Trophoblast cell (in vitro differentiated cells and primary cell): ENCODE measurements around the gene AP4S1.
A peak's percentile ranks its signal among the peaks of the same experiment; 100 is the strongest.

Experiments
- DNase-seq, 2 donors: peaks; one replicate each; pipeline ENCODE4 v3.0.0-alpha.2; 2016
- H2AFZ ChIP-seq: 2 replicates; pipeline ENCODE4 v1.6.1; 2013; ENCODE audit warnings: low read length, moderate library complexity, mild to moderate bottlenecking; ENCODE audit not compliant: insufficient read depth, poor library complexity
- H2AK5ac ChIP-seq: 2 replicates; pipeline ENCODE4 v1.6.1; 2013; ENCODE audit warnings: mild to moderate bottlenecking, low read length
- H2BK120ac ChIP-seq: 2 replicates; pipeline ENCODE4 v1.6.1; 2013; ENCODE audit warnings: low read length, mild to moderate bottlenecking, moderate library complexity; ENCODE audit not compliant: insufficient read depth, poor library complexity
- H2BK12ac ChIP-seq: 2 replicates; pipeline ENCODE4 v1.6.1; 2013; ENCODE audit warnings: mild to moderate bottlenecking, low read length, moderate library complexity
- H2BK5ac ChIP-seq: 2 replicates; pipeline ENCODE4 v1.6.1; 2013; ENCODE audit warnings: low read length, low read depth, moderate library complexity, mild to moderate bottlenecking; ENCODE audit not compliant: poor library complexity
- H3K14ac ChIP-seq: 2 replicates; pipeline ENCODE4 v1.6.1; 2013; ENCODE audit warnings: mild to moderate bottlenecking, low read length
- H3K18ac ChIP-seq: 2 replicates; pipeline ENCODE4 v1.6.1; 2013; ENCODE audit warnings: mild to moderate bottlenecking, low read length
- H3K23ac ChIP-seq: 2 replicates; pipeline ENCODE4 v1.6.1; 2013; ENCODE audit warnings: low read length
- H3K27ac ChIP-seq: 2 replicates; pipeline ENCODE4 v1.5.1; 2013; ENCODE audit warnings: low read depth, mild to moderate bottlenecking, inconsistent platforms, low read length, moderate library complexity
- H3K27me3 ChIP-seq: 2 replicates; pipeline ENCODE4 v1.6.1; 2013; ENCODE audit warnings: inconsistent platforms, mild to moderate bottlenecking, low read length, moderate library complexity; ENCODE audit not compliant: insufficient read depth
- H3K36me3 ChIP-seq, 2 experiments: 1 replicate in 1 of 2; 2 replicates in 1 of 2; pipeline ENCODE4 v1.6.1; 2013; ENCODE audit warnings: low read length in 2 of 2, mild to moderate bottlenecking in 2 of 2, moderate library complexity in 1 of 2; ENCODE audit not compliant: insufficient read depth in 2 of 2, control insufficient read depth in 1 of 2
- H3K4ac ChIP-seq: 2 replicates; pipeline ENCODE4 v1.6.1; 2013; ENCODE audit warnings: low read depth, mild to moderate bottlenecking, low read length, moderate library complexity
- H3K4me1 ChIP-seq, 2 experiments: 1 replicate in 1 of 2; 2 replicates in 1 of 2; pipeline ENCODE4 v1.6.1; 2013; ENCODE audit warnings: low read length in 2 of 2, mild to moderate bottlenecking in 2 of 2, moderate library complexity in 1 of 2; ENCODE audit not compliant: insufficient read depth in 2 of 2, control insufficient read depth in 1 of 2
- H3K4me2 ChIP-seq: 2 replicates; pipeline ENCODE4 v1.6.1; 2013; ENCODE audit warnings: inconsistent platforms, mild to moderate bottlenecking, low read length, moderate library complexity
- H3K4me3 ChIP-seq: 2 replicates; pipeline ENCODE4 v1.5.1; 2013; ENCODE audit warnings: mild to moderate bottlenecking, low read depth, low read length, inconsistent platforms
- H3K79me1 ChIP-seq: one replicate; pipeline ENCODE4 v1.6.1; 2013; ENCODE audit warnings: low read length
- H3K79me2 ChIP-seq: 2 replicates; pipeline ENCODE4 v1.6.1; 2013; ENCODE audit warnings: low read length, mild to moderate bottlenecking; ENCODE audit not compliant: control insufficient read depth, insufficient read depth, poor library complexity
- H3K9ac ChIP-seq: 2 replicates; pipeline ENCODE4 v1.6.1; 2013; ENCODE audit warnings: mild to moderate bottlenecking, low read length
- H3K9me3 ChIP-seq: 2 replicates; pipeline ENCODE4 v1.6.1; 2013; ENCODE audit warnings: low read depth, mild to moderate bottlenecking, control low read depth, inconsistent platforms, low read length; ENCODE audit not compliant: insufficient read depth
- H4K12ac ChIP-seq: 2 replicates; pipeline ENCODE4 v1.6.1; 2013; ENCODE audit warnings: low read depth, mild to moderate bottlenecking, low read length, moderate library complexity
- H4K8ac ChIP-seq: 2 replicates; pipeline ENCODE4 v1.6.1; 2013; ENCODE audit warnings: low read depth, mild to moderate bottlenecking, low read length, moderate library complexity
- H4K91ac ChIP-seq: one replicate; pipeline ENCODE4 v1.6.1; 2013; ENCODE audit warnings: low read depth, mild to moderate bottlenecking, low read length, moderate library complexity
- WGBS: extraction: QIAGEN DNeasy Blood & Tissue Kit; methylation state at CpG from one replicate; pipeline ENCODE4 v1.1.7; 2013; ENCODE audit warnings: missing lambda C conversion rate; ENCODE audit not compliant: insufficient read length, insufficient coverage; ENCODE audit errors: extremely low coverage; 5-methylcytosine and 5-hydroxymethylcytosine counted together

The AP4S1 gene

DNA sequence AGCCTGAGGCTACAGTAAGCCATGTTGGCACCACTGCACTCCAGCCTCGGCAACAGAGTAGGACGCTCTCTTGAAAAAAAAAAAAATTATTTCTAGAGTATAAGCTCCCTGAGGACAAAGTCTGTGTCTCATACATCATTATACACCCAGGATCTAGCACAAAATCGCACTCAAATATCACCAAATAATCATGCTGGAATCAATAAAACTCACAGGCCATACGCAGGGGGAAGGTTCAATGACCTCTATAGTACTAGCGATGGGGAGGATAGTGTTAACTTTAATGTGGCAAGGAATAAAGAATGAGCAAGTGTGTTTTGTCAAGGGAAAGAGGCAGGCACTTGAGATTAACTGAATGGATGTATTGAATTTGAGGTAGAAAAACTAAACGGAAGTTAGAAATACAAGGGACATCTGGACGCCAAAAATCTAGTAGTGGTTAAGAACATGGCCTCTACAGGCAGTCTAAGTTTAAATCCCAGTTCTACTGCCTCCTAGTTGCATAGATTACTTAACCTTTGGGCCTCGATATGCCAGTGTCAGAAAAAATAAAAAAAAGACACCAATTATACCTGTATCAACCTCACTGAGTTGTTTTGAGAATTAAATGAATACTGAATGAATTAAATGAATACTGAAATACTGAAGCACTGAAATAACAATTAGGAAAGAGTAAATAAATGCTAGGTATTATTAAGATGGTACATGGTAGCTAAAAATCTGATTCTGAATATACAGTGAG, 4.4 kb upstream of the AP4S1 start:
- no peak for DNase-seq
- Histone ChIP-seq H3K36me3 (peaks cover 2 to 6% of the 10 kb centered on the region in 2 experiments), H3K4ac (peak overlapping the region; percentile 53), H4K8ac (no peak overlapping the region), H3K23ac (no peak overlapping the region), H3K4me1 (no peaks in the 10 kb centered on the region), H3K14ac (no peak overlapping the region), H2BK5ac (no peak overlapping the region), H2AK5ac (no peak overlapping the region), H3K27ac (no peak overlapping the region), H2AFZ (no peak overlapping the region), H3K79me2 (peaks cover 16% of the 10 kb centered on the region), H3K9ac (no peak overlapping the region), H4K91ac (no peak overlapping the region), H3K27me3 (no peaks in the 10 kb centered on the region), H4K12ac (no peak overlapping the region), H3K4me2 (no peak overlapping the region), H3K79me1 (peaks cover 9% of the 10 kb centered on the region), H3K18ac (no peak overlapping the region), H2BK12ac (no peak overlapping the region), H3K9me3 (no peaks in the 10 kb centered on the region), H2BK120ac (no peak overlapping the region), H3K4me3 (no peak overlapping the region)
- WGBS = no CpG with 5 or more reads among the region's 8 CpGs

DNA sequence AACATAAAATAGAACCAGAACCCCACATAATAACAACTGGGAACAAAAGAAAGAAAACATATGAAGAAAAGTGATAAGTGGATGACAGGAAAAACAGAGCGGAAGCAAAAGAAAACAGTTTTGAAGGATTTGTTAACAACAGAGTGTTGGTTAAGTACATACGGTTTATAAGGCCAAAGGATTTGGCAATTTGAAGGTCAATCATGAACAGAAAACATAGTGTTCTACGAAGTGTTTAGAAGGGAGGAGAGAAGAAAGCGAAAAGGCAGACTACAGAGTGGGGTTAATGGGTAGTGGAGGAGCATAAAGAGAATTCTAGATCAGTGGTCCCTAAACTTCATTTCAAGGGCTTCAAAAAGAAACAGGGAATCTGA, 3.9 kb upstream of the AP4S1 start:
- Histone ChIP-seq H3K4me3 (no peak overlapping the region), H2BK5ac (no peak overlapping the region), H3K4me1 (no peaks in the 10 kb centered on the region), H4K12ac (no peak overlapping the region), H3K4me2 (no peak overlapping the region), H3K27me3 (no peaks in the 10 kb centered on the region), H2AK5ac (no peak overlapping the region), H3K36me3 (peaks cover 2 to 6% of the 10 kb centered on the region in 2 experiments), H3K18ac (no peak overlapping the region), H3K27ac (no peak overlapping the region), H3K23ac (no peak overlapping the region), H2BK120ac (no peak overlapping the region), H2BK12ac (no peak overlapping the region), H2AFZ (no peak overlapping the region), H3K79me1 (peaks cover 11% of the 10 kb centered on the region), H4K91ac (no peak overlapping the region), H3K79me2 (peaks cover 18% of the 10 kb centered on the region), H3K9ac (no peak overlapping the region), H4K8ac (no peak overlapping the region), H3K9me3 (no peaks in the 10 kb centered on the region), H3K4ac (no peak overlapping the region), H3K14ac (no peak overlapping the region)
- no CpG with 5 or more reads among the region's 4 CpGs for WGBS
- no peak for DNase-seq

DNA sequence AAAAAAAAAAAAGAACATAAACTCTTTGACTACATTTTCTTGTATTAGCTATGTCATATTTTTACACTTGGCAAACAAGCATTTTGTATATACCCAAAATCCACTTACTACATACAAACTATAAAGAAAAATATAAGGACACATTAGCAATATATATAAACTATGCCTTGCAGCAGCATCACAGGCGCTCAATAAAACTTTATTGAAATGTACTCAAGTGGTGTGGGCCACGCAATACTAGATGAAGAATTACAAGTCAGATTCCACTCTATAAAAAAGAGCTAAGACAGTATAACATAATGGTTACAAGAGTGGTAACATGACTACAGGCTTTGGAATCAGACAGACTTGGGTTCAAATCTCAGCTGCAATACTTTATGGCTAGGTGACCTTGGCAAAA, 3.1 kb upstream of the AP4S1 start:
- Histone ChIP-seq H3K14ac (no peak overlapping the region), H3K9me3 (no peaks in the 10 kb centered on the region), H2AFZ (no peak overlapping the region), H3K79me2 (peaks cover 21% of the 10 kb centered on the region), H2BK12ac (no peak overlapping the region), H4K12ac (no peak overlapping the region), H3K4ac (no peak overlapping the region), H2BK120ac (no peak overlapping the region), H3K27me3 (no peaks in the 10 kb centered on the region), H3K18ac (no peak overlapping the region), H3K4me1 (peaks cover 2% of the 10 kb centered on the region in 2 experiments), H4K91ac (no peak overlapping the region), H3K79me1 (peaks cover 18% of the 10 kb centered on the region), H3K9ac (no peak overlapping the region), H3K4me3 (no peak overlapping the region), H4K8ac (no peak overlapping the region), H3K23ac (no peak overlapping the region), H3K36me3 (peaks cover 2 to 6% of the 10 kb centered on the region in 2 experiments), H3K27ac (no peak overlapping the region), H2BK5ac (no peak overlapping the region), H2AK5ac (no peak overlapping the region), H3K4me2 (no peak overlapping the region)
- DNase-seq = no peak
- WGBS = no CpG with 5 or more reads among the region's 2 CpGs

DNA sequence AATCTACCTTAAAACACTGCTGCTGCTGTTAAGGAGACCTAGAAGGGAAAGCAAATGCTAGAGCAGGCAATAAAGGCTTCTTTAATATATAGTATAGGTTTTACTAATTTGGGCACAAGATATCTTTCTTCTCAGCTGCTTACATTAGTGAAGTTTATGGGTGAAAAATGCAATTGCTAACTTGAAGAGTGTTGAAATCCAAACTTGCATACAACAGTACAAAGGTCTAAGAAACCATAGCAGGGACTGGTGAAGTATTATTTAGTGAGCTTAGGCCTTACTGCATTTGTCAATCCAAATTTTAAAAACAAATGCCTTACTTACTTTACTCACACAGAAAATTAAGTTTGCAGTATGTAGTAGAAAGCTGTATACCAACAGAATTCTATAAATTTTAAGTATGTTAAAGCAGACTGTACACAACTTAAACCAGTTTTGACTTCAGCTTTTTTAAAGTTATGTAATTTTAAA, 1.4 kb upstream of the AP4S1 start:
- H2AFZ ChIP-seq = no peak overlapping the region
- H3K9me3 ChIP-seq = no peaks in the 10 kb centered on the region
- H3K79me1 ChIP-seq = peaks cover 19% of the 10 kb centered on the region
- H2BK5ac ChIP-seq = no peak overlapping the region
- H3K27ac ChIP-seq = no peak overlapping the region
- DNase-seq = no peak
- no peak overlapping the region for H3K23ac ChIP-seq
- H4K12ac ChIP-seq = no peak overlapping the region
- H3K18ac ChIP-seq = no peak overlapping the region
- H3K14ac ChIP-seq = no peak overlapping the region
- H3K36me3 ChIP-seq = peaks cover 0 to 2% of the 10 kb centered on the region in 2 experiments
- peak overlapping the region; percentile 48 for H3K4me2 ChIP-seq
- no peak overlapping the region for H2BK120ac ChIP-seq
- H4K91ac ChIP-seq = no peak overlapping the region
- no peaks in the 10 kb centered on the region for H3K27me3 ChIP-seq
- H3K4ac ChIP-seq = peak overlapping the region; percentile 83
- no peak overlapping the region for H3K9ac ChIP-seq
- H3K4me1 ChIP-seq = peaks cover 3% of the 10 kb centered on the region in 2 experiments
- no peak overlapping the region for H4K8ac ChIP-seq
- no peak overlapping the region for H3K4me3 ChIP-seq
- no peak overlapping the region for H2AK5ac ChIP-seq
- H2BK12ac ChIP-seq = no peak overlapping the region
- peaks cover 21% of the 10 kb centered on the region for H3K79me2 ChIP-seq
